PC-9 (cell line): ENCODE data around the gene GPATCH2. TPM values are rescaled to one million over a fixed set of nuclear protein-coding genes. Genes with fewer than 3 reads are reported as not detected.
"Not testable (repeated sequence)": the region's sequence is repeated elsewhere in the genome, so short reads cannot be mapped to it uniquely, and the experiment has no call there.

Source experiments
- BruUV-seq: library from RNA; stranded (reverse); fragments of 400-500 nt; replicated peaks from 2 replicates; lab custom pipeline; 2021; lab: Mats Ljungman, UMichigan
- CTCF ChIA-PET: fragments of 300-600 bp; sonication (Branson Sonifier 250); formaldehyde crosslinking; loops from one replicate; lab custom pipeline; 2022; ENCODE audit warnings: antibody characterized with exemption; lab: Charles Lee
- POLR2A ChIA-PET: fragments of 300-600 bp; sonication (Branson Sonifier 250); formaldehyde crosslinking; loops from one replicate; lab custom pipeline; 2022; ENCODE audit warnings: antibody characterized with exemption; ENCODE audit not compliant: unreplicated experiment; lab: Charles Lee
- DNase-seq, 2 experiments: peaks; one replicate each; pipeline versions ENCODE4 v3.0.0 to v3.0.0-alpha.2; 2015 to 2022; ENCODE audit warnings: mixed read lengths in 1 of 2
- H2AFZ ChIP-seq: fragments of 200-600 bp; sonication (generic); 2 replicates; pipeline ENCODE4 v1.8.1; 2017; ENCODE audit warnings: antibody characterized with exemption
- H3F3A ChIP-seq: fragments of 200-600 bp; sonication (generic); 2 replicates; pipeline ENCODE4 v1.8.1; 2017; ENCODE audit warnings: antibody characterized with exemption, mild to moderate bottlenecking, low read depth; ENCODE audit not compliant: insufficient read depth
- H3K27ac ChIP-seq: fragments of 200-600 bp; sonication (generic); 2 replicates; pipeline ENCODE4 v1.6.1; 2016; ENCODE audit warnings: mixed run types
- H3K27me3 ChIP-seq: fragments of 200-600 bp; sonication (generic); 2 replicates; pipeline ENCODE4 v1.6.1; 2016; ENCODE audit warnings: low read depth, mixed run types; ENCODE audit not compliant: insufficient read depth
- H3K36me3 ChIP-seq: fragments of 200-600 bp; sonication (generic); 2 replicates; pipeline ENCODE4 v1.6.1; 2016; ENCODE audit warnings: low read depth, mixed run types
- H3K4me1 ChIP-seq: fragments of 200-600 bp; sonication (generic); replicated peaks from 2 replicates; pipeline ENCODE4 v1.6.1; 2016; ENCODE audit warnings: mixed run types; ENCODE audit not compliant: insufficient read depth
- H3K4me2 ChIP-seq: fragments of 200-600 bp; sonication (generic); 2 replicates; pipeline ENCODE4 v1.6.1; 2017; ENCODE audit warnings: mixed run types
- H3K4me3 ChIP-seq: fragments of 200-600 bp; sonication (generic); 2 replicates; pipeline ENCODE4 v1.6.1; 2016; ENCODE audit warnings: mixed run types
- H3K79me2 ChIP-seq: fragments of 200-600 bp; sonication (generic); 2 replicates; pipeline ENCODE4 v1.6.1; 2017; ENCODE audit warnings: low read depth, mixed run types
- H3K9me2 ChIP-seq: fragments of 200-600 bp; sonication (generic); 2 replicates; pipeline ENCODE4 v1.8.1; 2017; ENCODE audit warnings: mild to moderate bottlenecking; ENCODE audit not compliant: insufficient read depth
- H3K9me3 ChIP-seq: fragments of 200-600 bp; sonication (generic); 2 replicates; pipeline ENCODE4 v1.8.1; 2016; ENCODE audit warnings: low read depth; ENCODE audit not compliant: insufficient read depth
- H4K20me1 ChIP-seq: fragments of 200-600 bp; sonication (generic); 2 replicates; pipeline ENCODE4 v1.8.1; 2017; ENCODE audit not compliant: insufficient read depth
- CTCF ChIP-seq: fragments of 200-600 bp; sonication (generic); conservative IDR thresholded peaks from 2 replicates; pipeline ENCODE4 v1.6.1; 2017; ENCODE audit warnings: mixed run types, antibody characterized with exemption, mild to moderate bottlenecking, moderate library complexity
- EZH2 ChIP-seq: fragments of 200-600 bp; sonication (generic); IDR thresholded peaks from 2 replicates; pipeline ENCODE4 v1.8.0; 2017; ENCODE audit warnings: antibody characterized with exemption, low read depth
- intact Hi-C: fragments of 100-400 bp; cut with micrococcal nuclease; formaldehyde crosslinking; loops from one replicate; pipeline ENCODE4 v1.10.0; 2022; ENCODE audit not compliant: unreplicated experiment
- total RNA-seq: library from RNA; stranded (reverse); gene quantifications from 2 replicates; pipeline ENCODE4 v1.2.3, GENCODE V29; 2021

GPATCH2 gene
- total RNA-seq, 1 experiment from 2014 or later = 14.8 TPM

- Histone ChIP-seq H3K9me3 (no peaks in the 10 kb centered on the region), H3K79me2 (no peaks in the 10 kb centered on the region), H3K27me3 (no peaks in the 10 kb centered on the region), H3F3A (no peaks in the 10 kb centered on the region), H3K4me2 (no peak overlapping the region), H2AFZ (no peak overlapping the region), H3K36me3 (no peaks in the 10 kb centered on the region), H3K27ac (no peak overlapping the region), H3K4me1 (no peaks in the 10 kb centered on the region), H3K9me2 (no peaks in the 10 kb centered on the region), H4K20me1 (no peaks in the 10 kb centered on the region), H3K4me3 (no peak overlapping the region)
- TF ChIP-seq CTCF = no peak
- no peak for TF ChIP-seq EZH2
- CTCF ChIA-PET = no interaction called here
- no TSS peak for BruUV-seq
- POLR2A ChIA-PET = no interaction called here
- intact Hi-C loops = no loop called here
- no peak for DNase-seq
These were observed 40.3 kb downstream of the GPATCH2 start for GRCh38 chr1:217590598-217590997.

GRCh38 chr1:217586586-217586985 is 44.3 kb downstream of the GPATCH2 start:
- POLR2A ChIA-PET = no interaction called here
- Histone ChIP-seq H3K4me1 (no peaks in the 10 kb centered on the region), H3K4me3 (no peak overlapping the region), H3F3A (no peaks in the 10 kb centered on the region), H3K27me3 (no peaks in the 10 kb centered on the region), H3K4me2 (no peak overlapping the region), H3K27ac (no peak overlapping the region), H3K9me3 (no peaks in the 10 kb centered on the region), H3K79me2 (no peaks in the 10 kb centered on the region), H4K20me1 (no peaks in the 10 kb centered on the region), H2AFZ (no peak overlapping the region), H3K9me2 (no peaks in the 10 kb centered on the region), H3K36me3 (no peaks in the 10 kb centered on the region)
- intact Hi-C loops = no loop called here
- TF ChIP-seq EZH2 (no peak), CTCF (no peak)
- BruUV-seq = no TSS peak
- CTCF ChIA-PET = no interaction called here
- DNase-seq = no peak

DNA sequence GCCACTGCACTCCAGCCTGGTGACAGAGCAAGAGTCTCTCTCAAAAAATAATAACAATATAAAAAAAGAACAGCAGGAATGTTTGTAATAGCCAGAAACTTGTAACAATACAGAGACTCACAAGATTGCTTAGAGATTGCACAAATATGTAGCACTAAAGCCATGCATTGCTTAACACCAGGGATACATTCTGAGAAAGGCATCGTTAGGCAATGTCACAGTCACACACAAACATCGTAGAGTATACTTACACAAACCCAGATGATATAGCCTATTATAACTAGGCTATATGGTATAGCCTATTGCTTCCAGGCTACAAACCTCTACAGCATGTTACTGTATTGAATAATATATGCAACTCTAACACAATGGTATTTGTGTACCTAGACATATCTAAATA is 45.3 kb downstream of the GPATCH2 start:
- Histone ChIP-seq H3K4me3 (no peak overlapping the region), H3F3A (no peaks in the 10 kb centered on the region), H3K9me3 (no peaks in the 10 kb centered on the region), H3K79me2 (no peaks in the 10 kb centered on the region), H2AFZ (no peak overlapping the region), H3K9me2 (no peaks in the 10 kb centered on the region), H4K20me1 (no peaks in the 10 kb centered on the region), H3K27ac (no peak overlapping the region), H3K4me2 (no peak overlapping the region), H3K27me3 (no peaks in the 10 kb centered on the region), H3K36me3 (no peaks in the 10 kb centered on the region), H3K4me1 (no peaks in the 10 kb centered on the region)
- POLR2A ChIA-PET = no interaction called here
- BruUV-seq = no TSS peak
- DNase-seq = no peak
- intact Hi-C loops = no loop called here
- CTCF ChIA-PET = no interaction called here
- TF ChIP-seq CTCF (no peak), EZH2 (no peak)

- DNase-seq, H3K4me2 ChIP-seq, H3F3A ChIP-seq, H3K9me3 ChIP-seq, H4K20me1 ChIP-seq, H3K27me3 ChIP-seq, H3K79me2 ChIP-seq, CTCF ChIA-PET, BruUV-seq, POLR2A ChIA-PET, H3K9me2 ChIP-seq, H3K36me3 ChIP-seq, H2AFZ ChIP-seq, H3K4me3 ChIP-seq, H3K4me1 ChIP-seq, H3K27ac ChIP-seq, intact Hi-C loops: not testable (repeated sequence)
These were observed 46.5 kb downstream of the GPATCH2 start for GRCh38 chr1:217584286-217584811.
